Transverse colon (tissue), 4 donors: ENCODE data around the gene TNNC1. TPM values are rescaled to one million over a fixed set of nuclear protein-coding genes. Genes with fewer than 3 reads are reported as not detected.

ENCODE experiments used
- DNase-seq: peaks from one replicate; pipeline ENCODE4 v3.0.0-alpha.2; 2019
- H3K27ac ChIP-seq, 4 donors: fragments of 200-600 bp; sonication (generic); 2 replicates each; pipeline ENCODE4 v1.5.1; 2016 to 2018; ENCODE audit warnings: inconsistent platforms in 4 of 4
- H3K27me3 ChIP-seq: fragments of 200-600 bp; sonication (generic); 2 replicates; pipeline ENCODE4 v1.5.1; 2017; ENCODE audit warnings: inconsistent platforms
- H3K36me3 ChIP-seq, 4 donors: fragments of 200-600 bp; sonication (generic); 2 replicates each; pipeline ENCODE4 v1.5.1; 2017 to 2019; ENCODE audit warnings: inconsistent platforms in 4 of 4
- H3K4me1 ChIP-seq, 4 donors: fragments of 200-600 bp; sonication (generic); 2 replicates each; pipeline ENCODE4 v1.5.1; 2017 to 2020; ENCODE audit warnings: inconsistent platforms in 4 of 4
- H3K4me3 ChIP-seq, 4 donors: fragments of 200-600 bp; sonication (generic); 1 replicate in 1 of 4; 2 replicates in 3 of 4; pipeline versions ENCODE4 v1.5.1 to v1.6.1; 2017 to 2019; ENCODE audit warnings: inconsistent platforms in 4 of 4
- H3K9me3 ChIP-seq, 2 donors: fragments of 200-600 bp; sonication (generic); 2 replicates each; pipeline ENCODE4 v1.5.1; 2017 to 2019; ENCODE audit warnings: inconsistent platforms in 2 of 2
- EP300 ChIP-seq: sonication (generic); formaldehyde crosslinking; IDR thresholded peaks from one replicate; pipeline ENCODE4 v1.6.1; 2017; ENCODE audit warnings: antibody characterized with exemption, low read depth
- POLR2A ChIP-seq: fragments of 450-650 bp; IDR thresholded peaks from one replicate; pipeline ENCODE4 v1.6.1; 2016; ENCODE audit warnings: antibody characterized with exemption, mild to moderate bottlenecking, moderate library complexity
- POLR2AphosphoS5 ChIP-seq, 3 donors: sonication (generic); formaldehyde crosslinking; IDR thresholded peaks; one replicate each; pipeline ENCODE4 v1.6.1; 2016; ENCODE audit warnings: antibody characterized with exemption in 3 of 3
- WGBS, 2 donors: methylation state at CpG; one replicate each; pipeline ENCODE4 v1.1.5; 2018; ENCODE audit warnings: low coverage in 1 of 2; 5-methylcytosine and 5-hydroxymethylcytosine counted together
- in situ Hi-C, 4 donors: fragments of 200-750 bp; cut with MboI; loops; one replicate each; pipeline versions ENCODE4 v1.15.0 to v1.15.1; 2017; ENCODE audit warnings: low sequenced_read_pairs in 3 of 4, low pct_ligation_motif_present in 1 of 4, low pct_unique_long_range_greater_than_20kb in 1 of 4
- intact Hi-C: fragments of 100-400 bp; cut with DNase I; formaldehyde crosslinking; loops from one replicate; pipeline ENCODE4 v1.15.1; 2023; ENCODE audit warnings: low total_unique reads
- total RNA-seq, 4 donors: library from RNA; depleted of rRNA; stranded (reverse); fragments of >200 nt; gene quantifications; one replicate each; pipeline ENCODE4 v1.1.0, GENCODE V29; 2016
- TF ChIP-seq, protein P1 (sequence below), 5 experiments: fragments of 200-600 bp in 3 of 5; fragments of 450-650 bp in 2 of 5; sonication (generic) in 3 of 5; IDR thresholded peaks; 1 replicate in 2 of 5; 2 replicates in 3 of 5; pipeline ENCODE4 v1.5.1; 2016 to 2017; ENCODE audit warnings: antibody characterized with exemption in 5 of 5, inconsistent platforms in 3 of 5, mild to moderate bottlenecking in 2 of 5, moderate library complexity in 1 of 5

TNNC1 gene
- total RNA-seq, 4 donors from 2014 or later, result 7.1 to 10.4 TPM; not detected in 2

- peak overlapping the region; percentile 88 to 92 (median 90) for H3K27ac ChIP-seq
- no peaks in the 10 kb centered on the region for H3K9me3 ChIP-seq
- no peaks in the 10 kb centered on the region for H3K27me3 ChIP-seq
- TF ChIP-seq, protein P1, sequence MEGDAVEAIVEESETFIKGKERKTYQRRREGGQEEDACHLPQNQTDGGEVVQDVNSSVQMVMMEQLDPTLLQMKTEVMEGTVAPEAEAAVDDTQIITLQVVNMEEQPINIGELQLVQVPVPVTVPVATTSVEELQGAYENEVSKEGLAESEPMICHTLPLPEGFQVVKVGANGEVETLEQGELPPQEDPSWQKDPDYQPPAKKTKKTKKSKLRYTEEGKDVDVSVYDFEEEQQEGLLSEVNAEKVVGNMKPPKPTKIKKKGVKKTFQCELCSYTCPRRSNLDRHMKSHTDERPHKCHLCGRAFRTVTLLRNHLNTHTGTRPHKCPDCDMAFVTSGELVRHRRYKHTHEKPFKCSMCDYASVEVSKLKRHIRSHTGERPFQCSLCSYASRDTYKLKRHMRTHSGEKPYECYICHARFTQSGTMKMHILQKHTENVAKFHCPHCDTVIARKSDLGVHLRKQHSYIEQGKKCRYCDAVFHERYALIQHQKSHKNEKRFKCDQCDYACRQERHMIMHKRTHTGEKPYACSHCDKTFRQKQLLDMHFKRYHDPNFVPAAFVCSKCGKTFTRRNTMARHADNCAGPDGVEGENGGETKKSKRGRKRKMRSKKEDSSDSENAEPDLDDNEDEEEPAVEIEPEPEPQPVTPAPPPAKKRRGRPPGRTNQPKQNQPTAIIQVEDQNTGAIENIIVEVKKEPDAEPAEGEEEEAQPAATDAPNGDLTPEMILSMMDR (IDR thresholded peaks at IDR 0.05), result no peak
- TF ChIP-seq EP300, result no peak
- TF ChIP-seq POLR2A, result no peak
- no peak for TF ChIP-seq POLR2AphosphoS5 (IDR thresholded peaks at IDR 0.05)
- no peak for DNase-seq
- H3K4me3 ChIP-seq, result peak overlapping the region in 2 of 4 donors; percentile 86 to 98
- H3K36me3 ChIP-seq, result peaks cover 0 to 21% (median 5%) of the 10 kb centered on the region in 4 donors
- in situ Hi-C loops (no loop called here), intact Hi-C loops (no loop called here)
- H3K4me1 ChIP-seq, result peaks cover 13 to 30% (median 17%) of the 10 kb centered on the region in 4 donors
- WGBS, 2 donors, result 88% methylated on average over 5 of the region's 5 CpGs; no CpG with 5 or more reads in 1 of the 2 donors
Measured at GRCh38 chr3:52456800-52457183, 3.0 kb upstream of the TNNC1 start.

DNA sequence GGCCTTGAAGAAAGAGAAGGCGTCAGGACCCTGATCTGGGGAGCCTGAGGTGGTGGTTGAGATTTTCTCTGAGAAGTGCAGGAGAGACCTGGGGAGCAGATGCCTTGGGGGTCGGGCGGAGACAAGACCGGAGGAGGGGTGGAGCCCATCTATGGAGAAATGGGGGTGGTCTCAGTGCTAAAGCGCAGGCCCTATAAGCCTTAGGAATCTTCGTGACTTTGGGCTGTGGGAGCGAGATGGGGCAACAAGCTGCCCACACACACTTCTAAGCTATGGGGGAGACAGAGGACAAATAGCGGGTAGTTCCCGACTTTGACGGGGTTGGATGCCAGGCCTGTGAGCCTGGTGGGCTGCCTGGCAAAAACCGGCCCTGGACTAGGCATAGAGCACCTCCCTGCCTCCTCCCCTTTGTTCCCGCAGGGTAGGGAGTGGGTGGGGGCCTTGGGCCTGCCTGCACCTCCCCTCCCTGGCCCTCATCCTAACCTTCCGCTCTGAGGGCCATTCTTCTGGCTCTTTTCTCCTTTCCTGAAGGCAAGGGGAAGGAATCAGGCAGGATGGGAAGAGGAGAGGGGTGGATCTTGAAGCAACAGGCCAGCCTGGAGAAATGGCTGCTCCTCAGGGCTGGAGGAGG is 2.4 kb upstream of the TNNC1 start:
- no peak for DNase-seq
- intact Hi-C loops, result no loop called here
- Histone ChIP-seq H3K27me3 (no peaks in the 10 kb centered on the region), H3K4me1 (peaks cover 13 to 30% (median 17%) of the 10 kb centered on the region in 4 donors), H3K9me3 (no peaks in the 10 kb centered on the region), H3K4me3 (peak overlapping the region; percentile 86 to 99 (median 94)), H3K27ac (peak overlapping the region; percentile 88 to 92 (median 90)), H3K36me3 (peaks cover 0 to 21% (median 5%) of the 10 kb centered on the region in 4 donors)
- 32 to 34% methylated on average over 3 to 9 of the region's 13 CpGs for WGBS, 2 donors
- in situ Hi-C loops, result no loop called here
- TF ChIP-seq EP300 (no peak), POLR2A (no peak), POLR2AphosphoS5 (IDR thresholded peaks at IDR 0.05) (no peak)
- TF ChIP-seq, protein P1 (IDR thresholded peaks at IDR 0.05), result no peak

DNA sequence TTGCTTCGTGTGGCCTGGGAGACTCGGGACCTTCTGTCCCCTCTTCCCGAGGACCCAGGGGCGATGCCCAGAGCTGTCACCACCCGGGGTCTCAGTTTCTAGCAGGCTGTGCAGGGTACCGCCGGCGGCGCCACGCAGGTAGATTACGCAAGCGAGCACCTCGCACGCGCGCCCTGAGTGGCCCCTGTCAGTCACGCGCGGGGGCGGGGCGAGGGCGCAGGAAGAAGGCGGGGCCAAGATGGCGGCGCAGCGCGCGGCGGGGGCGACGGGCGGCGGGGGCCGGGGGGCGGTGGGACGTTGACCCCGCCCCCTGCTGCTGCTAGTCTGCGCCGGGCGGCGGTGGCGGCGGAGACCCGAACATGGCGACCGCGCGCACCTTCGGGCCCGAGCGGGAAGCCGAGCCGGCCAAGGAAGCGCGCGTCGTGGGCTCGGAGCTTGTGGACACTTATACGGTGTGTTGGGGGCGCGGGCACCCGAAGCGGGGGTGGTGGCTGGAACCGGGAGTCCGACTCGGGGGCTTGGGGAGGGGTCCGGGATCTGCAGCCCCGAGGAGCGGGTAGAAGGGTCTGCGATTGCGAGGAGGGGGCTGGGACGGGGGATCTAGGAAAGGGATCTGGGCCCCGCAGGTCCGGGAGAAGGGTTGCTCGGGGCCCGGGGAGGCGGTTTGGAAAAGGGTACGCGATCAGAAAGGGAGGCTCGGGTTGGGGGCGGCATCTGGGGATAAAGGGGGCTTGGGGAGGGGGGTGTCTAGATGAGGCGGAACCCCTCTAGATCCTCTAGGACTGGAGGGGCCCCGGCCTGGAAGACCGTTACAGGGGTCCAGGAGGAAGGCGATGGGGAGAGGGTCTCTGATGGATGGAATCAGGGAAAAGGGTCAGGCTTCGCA is 1.7 kb upstream of the TNNC1 start, which contains the start of gene NISCH:
Gene NISCH, plus strand, starts transcription at position 322 of the 886 bp plus-strand sequence. Its CDS starts 38 bp downstream, at position 360.
- H3K27me3 ChIP-seq, result no peaks in the 10 kb centered on the region
- no peaks in the 10 kb centered on the region for H3K9me3 ChIP-seq
- peak; percentile 94 for DNase-seq
- peaks cover 13 to 30% (median 17%) of the 10 kb centered on the region in 4 donors for H3K4me1 ChIP-seq
- intact Hi-C loops, result no loop called here
- TF ChIP-seq, protein P1 (IDR thresholded peaks at IDR 0.05), result no peak
- TF ChIP-seq POLR2AphosphoS5 (IDR thresholded peaks at IDR 0.05) (peak; percentile 52 to 88 (median 71)), POLR2A (peak; percentile 71)
- peak within 1 kb of the TSS; percentile 88 to 92 (median 90) for H3K27ac ChIP-seq
- WGBS, 2 donors, result 1 to 12% methylated on average over 3 to 48 of the region's 86 CpGs
- in situ Hi-C loops, result no loop called here
- peak within 1 kb of the TSS; percentile 86 to 99 (median 94) for H3K4me3 ChIP-seq
- H3K36me3 ChIP-seq, result peaks cover 0 to 13% (median 1%) of the 10 kb centered on the region in 4 donors

- TF ChIP-seq POLR2AphosphoS5 (IDR thresholded peaks at IDR 0.05) (no peak), EP300 (no peak), POLR2A (no peak)
- TF ChIP-seq, protein P1 (IDR thresholded peaks at IDR 0.05), result no peak
- Histone ChIP-seq H3K27ac (peak overlapping the region; percentile 88 to 92 (median 90)), H3K36me3 (peaks cover 0 to 12% (median 0%) of the 10 kb centered on the region in 4 donors), H3K4me3 (peak overlapping the region; percentile 86 to 99 (median 94)), H3K4me1 (peaks cover 13 to 31% (median 19%) of the 10 kb centered on the region in 4 donors), H3K27me3 (no peaks in the 10 kb centered on the region), H3K9me3 (no peaks in the 10 kb centered on the region)
- in situ Hi-C loops (no loop called here), intact Hi-C loops (no loop called here)
- WGBS, 2 donors, result 15 to 22% methylated on average over 4 to 11 of the region's 11 CpGs
- DNase-seq, result no peak
Measured at GRCh38 chr3:52454938-52455282, 1.1 kb upstream of the TNNC1 start.
